Measurements from ENCODE around the gene GRIP2. TPM values are rescaled to one million over a fixed set of nuclear protein-coding genes. Genes with fewer than 3 reads are reported as not detected.

GRIP2 gene
- total RNA-seq, 1 donor from 2014 or later = 11.2 TPM

DNA sequence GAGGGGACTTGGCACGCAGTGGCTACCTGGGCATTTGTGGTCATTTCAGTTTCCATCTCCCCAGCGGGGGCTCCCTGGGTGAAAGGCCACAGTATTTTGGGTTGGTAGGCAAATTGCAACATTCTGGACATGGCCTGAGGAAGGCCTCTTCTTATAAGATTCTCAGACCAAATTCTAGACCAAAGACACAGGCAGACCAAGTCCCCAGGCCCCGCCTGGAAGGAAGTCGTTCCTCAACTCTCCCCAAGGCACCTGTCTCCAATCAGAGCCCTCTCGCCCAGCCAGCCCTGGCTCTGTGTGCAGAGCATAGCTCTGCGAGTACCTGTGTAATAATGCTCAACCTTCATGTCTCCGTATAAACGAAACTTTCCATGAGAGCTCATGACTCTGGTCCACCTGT, 53.1 kb downstream of the GRIP2 start:
- Mint-ChIP-seq H3K27me3 (no peaks in the 10 kb centered on the region), H3K27ac (no peak overlapping the region), H3K36me3 (ENCODE audit: insufficient read depth) (peaks cover 12% of the 10 kb centered on the region), H3K9me3 (ENCODE audit: low read depth) (no peaks in the 10 kb centered on the region), H3K4me3 (ENCODE audit: low read depth) (no peak overlapping the region), H3K4me1 (ENCODE audit: low read depth) (no peaks in the 10 kb centered on the region)
- no peak for DNase-seq (ENCODE audit: low spot score, unreplicated experiment)
- no peak for TF ChIP-seq CTCF (IDR thresholded peaks at IDR 0.05; ENCODE audit: unreplicated experiment)

DNA sequence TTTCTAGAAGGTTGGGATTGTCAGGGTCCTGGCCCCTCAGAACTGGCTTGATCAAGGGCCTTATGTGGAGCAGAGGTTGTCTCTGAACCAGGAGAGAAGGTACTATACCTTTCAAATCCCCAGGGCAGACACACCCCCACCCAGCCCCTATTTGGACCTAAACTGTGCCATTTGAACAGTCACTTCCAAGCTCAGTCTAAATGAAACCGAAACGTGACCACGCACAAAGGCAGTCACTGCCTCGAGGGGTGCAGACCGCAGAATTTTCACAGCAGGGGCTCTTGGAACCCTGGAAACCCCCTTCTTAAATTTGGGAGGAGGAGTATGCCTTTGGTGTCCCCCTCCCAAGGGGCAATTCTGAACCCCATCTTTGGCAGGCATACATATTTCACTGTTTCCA, 53.7 kb downstream of the GRIP2 start:
- Mint-ChIP-seq H3K36me3 (ENCODE audit: insufficient read depth) (peaks cover 15% of the 10 kb centered on the region), H3K9me3 (ENCODE audit: low read depth) (no peaks in the 10 kb centered on the region), H3K4me3 (ENCODE audit: low read depth) (no peak overlapping the region), H3K4me1 (ENCODE audit: low read depth) (no peaks in the 10 kb centered on the region), H3K27me3 (no peaks in the 10 kb centered on the region), H3K27ac (no peak overlapping the region)
- TF ChIP-seq CTCF (IDR thresholded peaks at IDR 0.05; ENCODE audit: unreplicated experiment) = no peak
- DNase-seq (ENCODE audit: low spot score, unreplicated experiment) = no peak

DNA sequence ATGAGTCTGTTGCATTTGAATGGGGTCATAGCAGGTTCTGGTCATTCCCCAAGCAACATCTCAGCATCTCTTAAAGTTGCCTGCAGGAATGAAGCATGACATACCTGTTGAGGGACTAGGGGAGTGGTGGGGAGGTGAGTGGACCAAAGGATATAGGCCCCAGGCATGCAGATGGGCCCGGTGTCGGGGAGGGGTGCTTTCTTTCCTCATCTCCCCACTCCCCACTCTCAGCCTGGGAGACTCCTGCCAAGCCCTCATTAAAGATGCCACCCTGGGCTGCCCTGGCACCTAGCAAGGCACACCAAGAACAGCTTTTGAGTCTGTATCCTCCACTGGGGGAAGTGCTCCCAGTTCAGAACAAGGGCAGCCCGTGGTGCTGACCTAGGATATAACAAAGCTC, 54.2 kb downstream of the GRIP2 start:
- Mint-ChIP-seq H3K4me1 (ENCODE audit: low read depth) (no peaks in the 10 kb centered on the region), H3K27me3 (no peaks in the 10 kb centered on the region), H3K4me3 (ENCODE audit: low read depth) (no peak overlapping the region), H3K36me3 (ENCODE audit: insufficient read depth) (peaks cover 17% of the 10 kb centered on the region), H3K9me3 (ENCODE audit: low read depth) (no peaks in the 10 kb centered on the region), H3K27ac (no peak overlapping the region)
- DNase-seq (ENCODE audit: low spot score, unreplicated experiment) = no peak
- no peak for TF ChIP-seq CTCF (IDR thresholded peaks at IDR 0.05; ENCODE audit: unreplicated experiment)

- H3K4me1 Mint-ChIP-seq (ENCODE audit: low read depth) = peaks cover 1% of the 10 kb centered on the region
- DNase-seq (ENCODE audit: low spot score, unreplicated experiment) = no peak
- TF ChIP-seq CTCF (IDR thresholded peaks at IDR 0.05; ENCODE audit: unreplicated experiment) = no peak
- no peak overlapping the region for H3K4me3 Mint-ChIP-seq (ENCODE audit: low read depth)
- H3K36me3 Mint-ChIP-seq (ENCODE audit: insufficient read depth) = peaks cover 17% of the 10 kb centered on the region
- H3K27me3 Mint-ChIP-seq = no peaks in the 10 kb centered on the region
- H3K27ac Mint-ChIP-seq = no peak overlapping the region
- no peaks in the 10 kb centered on the region for H3K9me3 Mint-ChIP-seq (ENCODE audit: low read depth)
Measured at GRCh38 chr3:14484741-14485140, 55.4 kb downstream of the GRIP2 start.

GRCh38 chr3:14483286-14483685, 56.9 kb downstream of the GRIP2 start:
- TF ChIP-seq CTCF (IDR thresholded peaks at IDR 0.05; ENCODE audit: unreplicated experiment) = no peak
- no peak overlapping the region for H3K4me3 Mint-ChIP-seq (ENCODE audit: low read depth)
- no peaks in the 10 kb centered on the region for H3K9me3 Mint-ChIP-seq (ENCODE audit: low read depth)
- H3K27me3 Mint-ChIP-seq = no peaks in the 10 kb centered on the region
- no peak overlapping the region for H3K27ac Mint-ChIP-seq
- H3K4me1 Mint-ChIP-seq (ENCODE audit: low read depth) = peaks cover 1% of the 10 kb centered on the region
- no peak for DNase-seq (ENCODE audit: low spot score, unreplicated experiment)
- H3K36me3 Mint-ChIP-seq (ENCODE audit: insufficient read depth) = peaks cover 24% of the 10 kb centered on the region

Data from progenitor cell of endocrine pancreas (in vitro differentiated cells).